ENCODE results near the gene MYO3B. TPM values are rescaled to one million over a fixed set of nuclear protein-coding genes. Genes with fewer than 3 reads are reported as not detected.
"Not testable (repeated sequence)": the region's sequence is repeated elsewhere in the genome, so short reads cannot be mapped to it uniquely, and the experiment has no call there.

Gene MYO3B
- total and polyA plus RNA-seq, 2 donors (not counting 1 experiment from before 2014, with no cell fraction given) = not detected

- intact Hi-C loops (cut with micrococcal nuclease) = no loop called here
- 88% methylated on average over 1 of the region's 2 CpGs for WGBS (ENCODE audit: insufficient coverage)
- DNase-seq (no peak), ATAC-seq (ENCODE audit: low read depth) (no peak)
- ChIA-PET CTCF (no interaction called here), POLR2A (no interaction called here)
- Histone ChIP-seq H3K36me3 (replicated peaks in 1 of 2; ENCODE audit: control extremely low read depth in 1 of 2, control insufficient read depth in 1 of 2, extremely low read depth in 1 of 2, insufficient read depth in 2 of 2, low read length in 1 of 2) (no peaks in the 10 kb centered on the region), H3K9me3 (ENCODE audit: control extremely low read depth in 1 of 3, control insufficient read depth in 2 of 3, insufficient read depth in 1 of 3, low read length in 2 of 3) (peaks cover 2 to 8% (median 7%) of the 10 kb centered on the region in 3 donors), H3K4me2 (replicated peaks; ENCODE audit: low read depth, low read length, poor library complexity, severe bottlenecking) (no peak overlapping the region), H3K79me2 (ENCODE audit: control insufficient read depth, insufficient read depth, low read length) (no peaks in the 10 kb centered on the region), H3K27me3 (replicated peaks in 1 of 4; ENCODE audit: control extremely low read depth in 1 of 4, control insufficient read depth in 3 of 4, insufficient read depth in 4 of 4, low read length in 3 of 4) (peaks cover 0 to 2% (median 0%) of the 10 kb centered on the region in 4 experiments), H2AFZ (ENCODE audit: insufficient read depth, low read depth, low read length, poor library complexity, severe bottlenecking) (no peak overlapping the region), H3K27ac (ENCODE audit: low read length in 2 of 2) (no peak overlapping the region), H3K4me3 (ENCODE audit: control extremely low read depth in 1 of 5, extremely low read depth in 1 of 5, insufficient read depth in 1 of 5, low read depth in 2 of 5, low read length in 4 of 5) (no peak overlapping the region), H3K9ac (ENCODE audit: low read length) (no peak overlapping the region), H3K4me1 (ENCODE audit: control insufficient read depth in 2 of 2, insufficient read depth in 2 of 2, low read length in 2 of 2) (no peaks in the 10 kb centered on the region), H4K20me1 (ENCODE audit: control insufficient read depth, insufficient read depth, low read length, poor library complexity, severe bottlenecking) (no peaks in the 10 kb centered on the region)
- no peak for TF ChIP-seq EZH2 (IDR thresholded peaks at IDR 0.05; ENCODE audit: borderline replicate concordance, insufficient read depth, low read depth, low read length, poor library complexity, severe bottlenecking)
- TF ChIP-seq CTCF (IDR thresholded peaks at IDR 0.05) = no peak
- Mint-ChIP-seq H3K4me3 (no peak overlapping the region), H3K4me1 (no peaks in the 10 kb centered on the region), H3K27ac (no peak overlapping the region), H3K9me3 (ENCODE audit: insufficient read depth) (peaks cover 12% of the 10 kb centered on the region), H3K27me3 (no peaks in the 10 kb centered on the region)
These were observed 370.4 kb downstream of the MYO3B start for GRCh38 chr2:170548304-170548703.

- WGBS (ENCODE audit: insufficient coverage) = no CpG with 5 or more reads among the region's 2 CpGs
- no peak overlapping the region for H3K27ac ChIP-seq (ENCODE audit: low read length in 2 of 2)
- Mint-ChIP-seq H3K27ac (no peak overlapping the region), H3K9me3 (ENCODE audit: insufficient read depth) (peaks cover 7% of the 10 kb centered on the region), H3K4me1 (no peaks in the 10 kb centered on the region), H3K4me3 (no peak overlapping the region), H3K27me3 (no peaks in the 10 kb centered on the region)
- H3K9me3 ChIP-seq (ENCODE audit: control extremely low read depth in 1 of 3, control insufficient read depth in 2 of 3, insufficient read depth in 1 of 3, low read length in 2 of 3) = peaks cover 0 to 10% (median 2%) of the 10 kb centered on the region in 3 donors
- ATAC-seq (ENCODE audit: low read depth) = no peak
- no peak for DNase-seq
- H3K27me3 ChIP-seq (replicated peaks in 1 of 4; ENCODE audit: control extremely low read depth in 1 of 4, control insufficient read depth in 3 of 4, insufficient read depth in 4 of 4, low read length in 3 of 4) = no peaks in the 10 kb centered on the region
- POLR2A ChIA-PET = no interaction called here
- no peak overlapping the region for H3K4me2 ChIP-seq (replicated peaks; ENCODE audit: low read depth, low read length, poor library complexity, severe bottlenecking)
- intact Hi-C loops (cut with micrococcal nuclease) = no loop called here
- H3K9ac ChIP-seq (ENCODE audit: low read length) = no peak overlapping the region
- H3K79me2 ChIP-seq (ENCODE audit: control insufficient read depth, insufficient read depth, low read length) = no peaks in the 10 kb centered on the region
- no peak overlapping the region for H2AFZ ChIP-seq (ENCODE audit: insufficient read depth, low read depth, low read length, poor library complexity, severe bottlenecking)
- TF ChIP-seq CTCF (IDR thresholded peaks at IDR 0.05) (no peak), EZH2 (IDR thresholded peaks at IDR 0.05; ENCODE audit: borderline replicate concordance, insufficient read depth, low read depth, low read length, poor library complexity, severe bottlenecking) (no peak)
- H4K20me1 ChIP-seq (ENCODE audit: control insufficient read depth, insufficient read depth, low read length, poor library complexity, severe bottlenecking) = no peaks in the 10 kb centered on the region
- no peaks in the 10 kb centered on the region for H3K36me3 ChIP-seq (replicated peaks in 1 of 2; ENCODE audit: control extremely low read depth in 1 of 2, control insufficient read depth in 1 of 2, extremely low read depth in 1 of 2, insufficient read depth in 2 of 2, low read length in 1 of 2)
- CTCF ChIA-PET = no interaction called here
- H3K4me1 ChIP-seq (ENCODE audit: control insufficient read depth in 2 of 2, insufficient read depth in 2 of 2, low read length in 2 of 2) = no peaks in the 10 kb centered on the region
- H3K4me3 ChIP-seq (ENCODE audit: control extremely low read depth in 1 of 5, extremely low read depth in 1 of 5, insufficient read depth in 1 of 5, low read depth in 2 of 5, low read length in 4 of 5) = no peak overlapping the region
These were observed 372.6 kb downstream of the MYO3B start for GRCh38 chr2:170550501-170550900.

GRCh38 chr2:170551899-170552298 lies 374.0 kb downstream of the MYO3B start:
- intact Hi-C loops (cut with micrococcal nuclease); H3K4me1 ChIP-seq (ENCODE audit: control insufficient read depth in 2 of 2, insufficient read depth in 2 of 2, low read length in 2 of 2); H3K79me2 ChIP-seq (ENCODE audit: control insufficient read depth, insufficient read depth, low read length); H2AFZ ChIP-seq (ENCODE audit: insufficient read depth, low read depth, low read length, poor library complexity, severe bottlenecking); H3K4me3 Mint-ChIP-seq; H3K36me3 ChIP-seq (replicated peaks in 1 of 2; ENCODE audit: control extremely low read depth in 1 of 2, control insufficient read depth in 1 of 2, extremely low read depth in 1 of 2, insufficient read depth in 2 of 2, low read length in 1 of 2); H3K4me3 ChIP-seq (ENCODE audit: control extremely low read depth in 1 of 5, extremely low read depth in 1 of 5, insufficient read depth in 1 of 5, low read depth in 2 of 5, low read length in 4 of 5); H3K27me3 Mint-ChIP-seq; CTCF ChIA-PET; H3K4me1 Mint-ChIP-seq; POLR2A ChIA-PET; H3K9ac ChIP-seq (ENCODE audit: low read length); H3K27ac ChIP-seq (ENCODE audit: low read length in 2 of 2); H3K9me3 ChIP-seq (ENCODE audit: control extremely low read depth in 1 of 3, control insufficient read depth in 2 of 3, insufficient read depth in 1 of 3, low read length in 2 of 3); H3K27me3 ChIP-seq (replicated peaks in 1 of 4; ENCODE audit: control extremely low read depth in 1 of 4, control insufficient read depth in 3 of 4, insufficient read depth in 4 of 4, low read length in 3 of 4); ATAC-seq (ENCODE audit: low read depth); H3K4me2 ChIP-seq (replicated peaks; ENCODE audit: low read depth, low read length, poor library complexity, severe bottlenecking); H3K27ac Mint-ChIP-seq; H4K20me1 ChIP-seq (ENCODE audit: control insufficient read depth, insufficient read depth, low read length, poor library complexity, severe bottlenecking); H3K9me3 Mint-ChIP-seq (ENCODE audit: insufficient read depth); DNase-seq: not testable (repeated sequence)

Measured in B cell (primary cell).